ENCODE data around the gene ARL5C.

GRCh38 chr17:39130205-39130604 is 35.8 kb downstream of the ARL5C start:
- TF ChIP-seq, protein P1, sequence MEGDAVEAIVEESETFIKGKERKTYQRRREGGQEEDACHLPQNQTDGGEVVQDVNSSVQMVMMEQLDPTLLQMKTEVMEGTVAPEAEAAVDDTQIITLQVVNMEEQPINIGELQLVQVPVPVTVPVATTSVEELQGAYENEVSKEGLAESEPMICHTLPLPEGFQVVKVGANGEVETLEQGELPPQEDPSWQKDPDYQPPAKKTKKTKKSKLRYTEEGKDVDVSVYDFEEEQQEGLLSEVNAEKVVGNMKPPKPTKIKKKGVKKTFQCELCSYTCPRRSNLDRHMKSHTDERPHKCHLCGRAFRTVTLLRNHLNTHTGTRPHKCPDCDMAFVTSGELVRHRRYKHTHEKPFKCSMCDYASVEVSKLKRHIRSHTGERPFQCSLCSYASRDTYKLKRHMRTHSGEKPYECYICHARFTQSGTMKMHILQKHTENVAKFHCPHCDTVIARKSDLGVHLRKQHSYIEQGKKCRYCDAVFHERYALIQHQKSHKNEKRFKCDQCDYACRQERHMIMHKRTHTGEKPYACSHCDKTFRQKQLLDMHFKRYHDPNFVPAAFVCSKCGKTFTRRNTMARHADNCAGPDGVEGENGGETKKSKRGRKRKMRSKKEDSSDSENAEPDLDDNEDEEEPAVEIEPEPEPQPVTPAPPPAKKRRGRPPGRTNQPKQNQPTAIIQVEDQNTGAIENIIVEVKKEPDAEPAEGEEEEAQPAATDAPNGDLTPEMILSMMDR (IDR thresholded peaks at IDR 0.05): no peak
- TF ChIP-seq POLR2A (IDR thresholded peaks at IDR 0.05): no peak
